Stomach (tissue), 9 donors: ENCODE measurements around the gene TRMT2A. TPM values are rescaled to one million over a fixed set of nuclear protein-coding genes. Genes with fewer than 3 reads are reported as not detected.

Source experiments
- DNase-seq, 2 donors: peaks; one replicate each; pipeline versions ENCODE4 v3.0.0 to v3.0.0-alpha.2; 2013 to 2019
- H3K27ac ChIP-seq, 5 donors: fragments of 200-600 bp in 4 of 5; sonication (generic) in 4 of 5; one replicate each; pipeline ENCODE4 v1.5.1; 2013 to 2019; ENCODE audit warnings: mild to moderate bottlenecking in 1 of 5, moderate library complexity in 1 of 5
- H3K27me3 ChIP-seq, 3 donors: fragments of 200-600 bp; sonication (generic); one replicate each; pipeline ENCODE4 v1.5.1; 2017 to 2019; ENCODE audit warnings: mixed run types in 1 of 3
- H3K36me3 ChIP-seq, 4 donors: fragments of 200-600 bp; sonication (generic); 1 replicate in 3 of 4; 2 replicates in 1 of 4; pipeline ENCODE4 v1.5.1; 2016 to 2019
- H3K4me1 ChIP-seq, 4 donors: fragments of 200-600 bp; sonication (generic); one replicate each; pipeline ENCODE4 v1.5.1; 2016 to 2019
- H3K4me3 ChIP-seq, 4 donors: fragments of 200-600 bp; sonication (generic) in 3 of 4; one replicate each; pipeline ENCODE4 v1.5.1; 2016 to 2019; ENCODE audit warnings: mild to moderate bottlenecking in 1 of 4
- H3K9me3 ChIP-seq, 4 donors: fragments of 200-600 bp; sonication (generic); one replicate each; pipeline ENCODE4 v1.5.1; 2016 to 2019
- EP300 ChIP-seq: sonication (generic); formaldehyde crosslinking; IDR thresholded peaks from one replicate; pipeline ENCODE4 v1.6.1; 2017; ENCODE audit warnings: antibody characterized with exemption
- POLR2A ChIP-seq, 4 donors: fragments of 450-650 bp; IDR thresholded peaks; one replicate each; pipeline ENCODE4 v1.6.1; 2016; ENCODE audit warnings: antibody characterized with exemption in 4 of 4, control low read depth in 2 of 4, mild to moderate bottlenecking in 1 of 4, moderate library complexity in 1 of 4
- POLR2AphosphoS5 ChIP-seq, 3 donors: sonication (generic); formaldehyde crosslinking; IDR thresholded peaks; one replicate each; pipeline ENCODE4 v1.6.1; 2016; ENCODE audit warnings: antibody characterized with exemption in 3 of 3
- WGBS, 5 donors: extraction: QIAGEN DNeasy Blood & Tissue Kit in 3 of 5; methylation state at CpG; one replicate each; pipeline versions ENCODE4 v1.1.5 to v1.1.7; 2013 to 2018; 5-methylcytosine and 5-hydroxymethylcytosine counted together
- intact Hi-C: fragments of 100-400 bp; cut with DNase I; formaldehyde crosslinking; loops from one replicate; pipeline ENCODE4 v1.15.1; 2023; ENCODE audit warnings: low total_unique reads
- polyA plus RNA-seq, 3 donors: library from polyadenylated mRNA; stranded (reverse); fragments of 200-250 nt; gene quantifications; one replicate each; pipeline ENCODE4 v1.2.3, GENCODE V29; 2013
- total RNA-seq, 5 donors: library from RNA; depleted of rRNA; stranded (reverse); fragments of >200 nt; gene quantifications; one replicate each; pipeline versions ENCODE4 v1.1.0 to v1.2.3, GENCODE V29; 2014 to 2016
- TF ChIP-seq, protein P1 (sequence below), 7 experiments: fragments of 450-650 bp in 4 of 7; fragments of 200-600 bp in 3 of 7; sonication (generic) in 3 of 7; IDR thresholded peaks; one replicate each; pipeline ENCODE4 v1.5.1; 2016 to 2019; ENCODE audit warnings: antibody characterized with exemption in 7 of 7, control low read depth in 2 of 7, mild to moderate bottlenecking in 1 of 7
- donor health status: healthy with polysubstance abuse.
- donor health status: Bipolar disorder and iron deficiency.
- donor health status: healthy.

The TRMT2A gene
- total and polyA plus RNA-seq, 8 donors: 17.9 to 143 (median 62.6) TPM

DNA sequence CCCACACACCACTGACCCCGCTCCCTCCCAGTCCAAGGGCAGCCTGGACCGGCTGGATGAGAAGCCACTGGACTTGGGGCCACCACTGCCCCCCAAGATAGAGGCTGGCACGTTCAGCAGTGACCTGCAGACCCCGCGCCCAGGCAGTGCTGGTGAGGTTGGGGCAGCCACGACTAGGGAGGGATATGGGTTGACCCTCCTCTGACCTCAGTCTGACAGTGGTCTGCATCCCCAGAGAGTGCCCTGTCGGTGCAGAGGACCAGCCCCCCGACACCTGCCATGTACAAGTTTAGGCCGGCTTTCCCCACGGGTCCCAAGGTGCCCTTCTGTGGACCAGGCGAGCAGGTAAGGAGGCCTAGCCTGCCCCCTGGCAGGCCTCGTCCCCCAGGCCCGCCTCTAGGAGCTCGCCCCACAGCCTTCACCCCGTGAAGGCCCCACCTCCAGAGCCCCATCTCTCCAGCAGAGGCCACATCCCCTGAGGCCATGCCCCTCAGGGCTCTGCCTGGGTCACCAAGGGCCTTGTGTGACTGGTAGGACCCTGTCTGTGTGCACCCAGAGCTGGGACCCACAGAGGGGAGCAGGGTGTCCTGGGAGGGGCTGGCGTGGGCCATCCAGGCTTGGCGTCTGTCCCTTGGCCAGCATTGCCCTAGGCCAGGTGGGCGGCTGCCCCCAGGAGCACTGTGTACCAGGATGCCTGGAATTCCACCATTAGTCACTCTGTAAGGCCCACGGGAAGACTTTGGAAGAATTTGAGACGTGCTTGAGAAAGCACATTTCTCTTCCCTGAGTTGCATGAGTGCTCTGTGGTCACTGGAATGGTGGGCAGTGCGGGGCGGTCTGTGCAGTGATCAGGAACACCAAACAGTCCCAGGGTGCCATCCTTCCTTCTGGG is 24.4 kb upstream of the TRMT2A start:
- Histone ChIP-seq H3K27me3 (no peaks in the 10 kb centered on the region), H3K9me3 (no peaks in the 10 kb centered on the region), H3K36me3 (peaks cover 7 to 70% (median 60%) of the 10 kb centered on the region in 4 donors), H3K27ac (no peak overlapping the region), H3K4me3 (no peak overlapping the region), H3K4me1 (peaks cover 20 to 24% (median 22%) of the 10 kb centered on the region in 4 donors)
- intact Hi-C loops: no loop called here
- 81 to 93% (median 89%) methylated on average over 13 to 22 of the region's 22 CpGs for WGBS, 5 donors
- no peak for DNase-seq
- TF ChIP-seq POLR2A (IDR thresholded peaks at IDR 0.05) (no peak), EP300 (no peak), POLR2AphosphoS5 (IDR thresholded peaks at IDR 0.05) (no peak)
- TF ChIP-seq, protein P1, sequence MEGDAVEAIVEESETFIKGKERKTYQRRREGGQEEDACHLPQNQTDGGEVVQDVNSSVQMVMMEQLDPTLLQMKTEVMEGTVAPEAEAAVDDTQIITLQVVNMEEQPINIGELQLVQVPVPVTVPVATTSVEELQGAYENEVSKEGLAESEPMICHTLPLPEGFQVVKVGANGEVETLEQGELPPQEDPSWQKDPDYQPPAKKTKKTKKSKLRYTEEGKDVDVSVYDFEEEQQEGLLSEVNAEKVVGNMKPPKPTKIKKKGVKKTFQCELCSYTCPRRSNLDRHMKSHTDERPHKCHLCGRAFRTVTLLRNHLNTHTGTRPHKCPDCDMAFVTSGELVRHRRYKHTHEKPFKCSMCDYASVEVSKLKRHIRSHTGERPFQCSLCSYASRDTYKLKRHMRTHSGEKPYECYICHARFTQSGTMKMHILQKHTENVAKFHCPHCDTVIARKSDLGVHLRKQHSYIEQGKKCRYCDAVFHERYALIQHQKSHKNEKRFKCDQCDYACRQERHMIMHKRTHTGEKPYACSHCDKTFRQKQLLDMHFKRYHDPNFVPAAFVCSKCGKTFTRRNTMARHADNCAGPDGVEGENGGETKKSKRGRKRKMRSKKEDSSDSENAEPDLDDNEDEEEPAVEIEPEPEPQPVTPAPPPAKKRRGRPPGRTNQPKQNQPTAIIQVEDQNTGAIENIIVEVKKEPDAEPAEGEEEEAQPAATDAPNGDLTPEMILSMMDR (IDR thresholded peaks at IDR 0.05): no peak

DNA sequence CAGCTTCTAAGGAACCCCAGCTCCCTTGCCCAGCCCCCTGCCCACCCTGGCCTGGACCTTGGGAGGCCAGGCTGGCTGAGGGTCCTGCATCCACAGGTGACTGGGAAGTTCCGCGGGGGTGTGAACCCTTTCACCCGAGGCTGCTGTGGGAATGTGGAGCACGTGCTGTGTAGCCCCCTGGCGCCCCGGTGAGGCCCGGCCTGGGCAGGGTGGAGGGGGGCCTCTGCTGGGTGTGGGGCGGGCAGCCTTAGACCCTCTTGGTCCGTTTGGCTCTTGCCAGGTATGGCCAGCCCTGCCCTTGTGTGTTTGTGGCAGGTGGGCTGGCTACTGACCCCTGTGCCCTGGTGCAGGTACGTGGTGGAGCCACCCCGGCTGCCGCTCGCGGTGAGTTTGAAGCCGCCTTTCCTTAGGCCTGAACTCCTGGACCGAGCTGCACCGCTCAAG is 23.5 kb upstream of the TRMT2A start:
- intact Hi-C loops: no loop called here
- no peaks in the 10 kb centered on the region for H3K27me3 ChIP-seq
- no peak overlapping the region for H3K4me3 ChIP-seq
- H3K9me3 ChIP-seq: no peaks in the 10 kb centered on the region
- peaks cover 23 to 33% (median 31%) of the 10 kb centered on the region in 4 donors for H3K4me1 ChIP-seq
- TF ChIP-seq EP300 (no peak), POLR2A (IDR thresholded peaks at IDR 0.05) (no peak), POLR2AphosphoS5 (IDR thresholded peaks at IDR 0.05) (no peak)
- TF ChIP-seq, protein P1 (IDR thresholded peaks at IDR 0.05): no peak
- no peak for DNase-seq
- H3K27ac ChIP-seq: no peak overlapping the region
- 91 to 94% (median 94%) methylated on average over 11 to 17 of the region's 17 CpGs for WGBS, 5 donors
- peaks cover 7 to 66% (median 57%) of the 10 kb centered on the region in 4 donors for H3K36me3 ChIP-seq

DNA sequence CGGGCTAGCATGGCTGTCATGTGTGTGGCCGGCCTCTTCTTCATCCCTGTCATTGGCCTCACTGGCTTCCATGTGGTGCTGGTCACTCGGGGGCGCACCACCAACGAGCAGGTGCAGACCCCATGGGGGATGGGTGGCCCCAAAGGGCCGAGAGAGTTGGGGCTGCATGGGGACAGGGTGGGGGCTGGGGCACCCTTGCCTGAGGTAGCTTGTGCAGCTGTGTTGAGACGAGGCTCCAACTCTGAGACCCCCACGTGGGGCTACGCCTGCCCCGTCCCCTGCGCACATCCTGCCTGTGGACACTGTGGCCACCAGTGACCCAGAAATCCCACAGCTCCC is 23.1 kb upstream of the TRMT2A start:
- Histone ChIP-seq H3K27ac (no peak overlapping the region), H3K27me3 (no peaks in the 10 kb centered on the region), H3K9me3 (no peaks in the 10 kb centered on the region), H3K4me3 (no peak overlapping the region), H3K4me1 (peaks cover 27 to 37% (median 36%) of the 10 kb centered on the region in 4 donors), H3K36me3 (peaks cover 7 to 61% (median 52%) of the 10 kb centered on the region in 4 donors)
- 89 to 100% (median 93%) methylated on average over 1 to 11 of the region's 11 CpGs for WGBS, 5 donors
- intact Hi-C loops: no loop called here
- TF ChIP-seq, protein P1 (IDR thresholded peaks at IDR 0.05): no peak
- TF ChIP-seq POLR2A (IDR thresholded peaks at IDR 0.05) (no peak), POLR2AphosphoS5 (IDR thresholded peaks at IDR 0.05) (no peak), EP300 (no peak)
- no peak for DNase-seq

DNA sequence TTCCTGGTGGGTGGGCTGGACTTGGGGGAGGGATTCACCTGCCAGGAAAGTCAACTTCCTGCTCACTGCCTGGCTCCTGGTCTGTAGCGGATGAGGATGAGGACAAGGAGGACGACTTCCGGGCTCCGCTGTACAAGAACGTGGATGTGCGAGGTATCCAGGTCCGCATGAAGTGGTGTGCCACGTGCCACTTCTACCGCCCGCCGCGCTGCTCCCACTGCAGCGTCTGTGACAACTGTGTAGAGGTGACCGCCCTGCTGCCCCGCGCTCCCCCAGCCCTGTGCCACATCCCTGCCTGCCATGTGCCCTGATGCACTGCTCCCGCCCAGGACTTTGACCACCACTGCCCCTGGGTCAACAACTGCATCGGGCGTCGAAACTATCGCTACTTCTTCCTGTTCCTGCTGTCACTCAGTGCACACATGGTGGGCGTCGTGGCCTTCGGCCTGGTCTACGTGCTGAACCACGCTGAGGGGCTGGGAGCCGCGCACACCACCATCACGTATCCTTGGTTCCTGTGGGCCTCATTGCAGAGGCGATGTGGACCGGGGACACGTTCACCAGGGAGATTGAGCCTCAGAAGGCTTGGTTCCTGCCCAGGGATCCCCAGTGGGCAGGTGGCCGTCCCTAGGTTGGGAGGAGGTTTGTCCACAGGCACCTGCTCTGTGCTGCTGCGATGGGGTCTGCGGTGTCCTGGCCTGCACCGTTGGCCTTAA is 22.5 kb upstream of the TRMT2A start:
- no peak overlapping the region for H3K27ac ChIP-seq
- no peaks in the 10 kb centered on the region for H3K27me3 ChIP-seq
- no peak for TF ChIP-seq EP300
- no peak for TF ChIP-seq POLR2AphosphoS5 (IDR thresholded peaks at IDR 0.05)
- TF ChIP-seq, protein P1 (IDR thresholded peaks at IDR 0.05): no peak
- TF ChIP-seq POLR2A (IDR thresholded peaks at IDR 0.05): no peak
- peaks cover 28 to 43% (median 41%) of the 10 kb centered on the region in 4 donors for H3K4me1 ChIP-seq
- no peak for DNase-seq
- H3K36me3 ChIP-seq: peaks cover 7 to 56% (median 49%) of the 10 kb centered on the region in 4 donors
- H3K4me3 ChIP-seq: no peak overlapping the region
- 91 to 94% (median 93%) methylated on average over 16 to 36 of the region's 36 CpGs for WGBS, 5 donors
- H3K9me3 ChIP-seq: no peaks in the 10 kb centered on the region
- intact Hi-C loops: no loop called here
